Activated CD8-positive, alpha-beta T cell treated with anti-CD3 and anti-CD28 coated beads, Interleukin-2, amount 10 ng/mL, durations not matched to agents 7 days and 5 days (primary cell): Measurements from ENCODE around the gene LIMS1. TPM values are rescaled to one million over a fixed set of nuclear protein-coding genes. Genes with fewer than 3 reads are reported as not detected.

ENCODE experiments used
- ATAC-seq: fragments of 150-1000 bp; cut with Tn5 transposase; one replicate; pipeline ENCODE4 v1.10.0; 2021; ENCODE audit warnings: moderate library complexity
- CTCF ChIA-PET: fragments of 350-600 bp; sonication (Branson Sonifier 250); formaldehyde crosslinking; loops from one replicate; lab custom pipeline; 2021; ENCODE audit warnings: antibody characterized with exemption; lab: Charles Lee
- POLR2A ChIA-PET: fragments of 350-600 bp; sonication (Branson Sonifier 250); formaldehyde crosslinking; loops from one replicate; lab custom pipeline; 2021; ENCODE audit warnings: antibody characterized with exemption; lab: Charles Lee
- DNase-seq: peaks from one replicate; pipeline ENCODE4 v3.0.0-alpha.2; 2020
- H3K27ac Mint-ChIP-seq: one replicate; pipeline ENCODE4 v1.8.0; 2021; ENCODE audit warnings: mild to moderate bottlenecking, mixed read lengths
- H3K27me3 Mint-ChIP-seq: one replicate; pipeline ENCODE4 v1.8.0; 2021; ENCODE audit warnings: low read depth, mixed read lengths
- H3K36me3 Mint-ChIP-seq: one replicate; pipeline ENCODE4 v1.8.0; 2021; ENCODE audit warnings: low read depth, mixed read lengths
- H3K4me1 Mint-ChIP-seq: one replicate; pipeline ENCODE4 v1.8.0; 2021; ENCODE audit warnings: low read depth, mixed read lengths
- H3K4me3 Mint-ChIP-seq: one replicate; pipeline ENCODE4 v1.8.0; 2021; ENCODE audit warnings: mild to moderate bottlenecking, mixed read lengths
- H3K9me3 Mint-ChIP-seq: one replicate; pipeline ENCODE4 v1.8.0; 2022; ENCODE audit warnings: mixed read lengths; ENCODE audit not compliant: insufficient read depth
- total RNA-seq, 2 experiments: library from RNA; stranded (reverse); gene quantifications; one replicate each; pipeline ENCODE4 v1.2.3, GENCODE V29; 2021

The LIMS1 gene
- total RNA-seq, 2 experiments from 2014 or later = 36.4 to 41.1 TPM

DNA sequence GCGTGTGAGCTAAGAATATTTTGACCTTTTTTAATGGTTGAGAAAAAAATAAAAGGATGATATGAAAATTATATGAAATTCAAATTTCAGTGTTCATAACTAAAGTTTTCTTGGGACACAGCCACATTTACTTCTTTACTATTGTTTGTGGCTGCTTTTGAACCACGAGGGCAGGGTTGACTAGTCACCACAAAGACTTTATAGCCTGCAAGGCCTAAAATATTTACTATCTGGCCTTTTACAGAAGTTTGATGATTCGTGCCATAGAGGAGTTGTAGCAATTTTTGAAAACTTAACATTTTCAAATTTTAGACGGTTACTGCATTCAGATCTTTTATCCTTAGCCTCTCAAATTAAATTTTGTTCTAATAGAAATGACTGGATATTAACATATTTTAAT is 69.9 kb downstream of the LIMS1 start:
- Mint-ChIP-seq H3K9me3 (no peaks in the 10 kb centered on the region), H3K4me1 (peaks cover 33% of the 10 kb centered on the region), H3K4me3 (no peak overlapping the region), H3K36me3 (peaks cover 8% of the 10 kb centered on the region), H3K27ac (no peak overlapping the region), H3K27me3 (no peaks in the 10 kb centered on the region)
- POLR2A ChIA-PET = no interaction called here
- CTCF ChIA-PET = interaction anchor here (1.0 to 5.9 kb wide), 3 partner anchors 10 to 31 kb away, joined by 3 to 111 read pairs (median 15); no protein-coding TSS in a partner anchor
- no peak for DNase-seq
- no peak for ATAC-seq

DNA sequence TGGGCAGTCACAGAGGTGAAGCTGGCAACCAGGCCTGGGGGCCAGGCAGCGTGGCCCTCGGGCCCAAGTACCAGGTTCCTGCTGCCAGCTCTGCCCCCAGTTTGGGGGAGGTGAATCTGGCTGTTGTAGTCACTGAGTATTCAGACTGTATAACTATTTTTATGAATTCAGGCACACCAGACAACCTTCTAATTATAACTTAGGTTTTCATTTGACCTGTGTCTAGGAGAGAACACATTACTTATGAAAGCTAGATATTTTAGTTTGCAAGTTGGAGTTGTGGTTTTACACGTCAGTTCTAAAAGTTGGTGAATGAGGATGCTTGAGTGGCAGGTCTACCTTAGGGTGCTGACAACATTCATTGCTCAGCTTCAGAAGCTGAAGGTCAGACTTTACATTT is 71.7 kb downstream of the LIMS1 start:
- H3K36me3 Mint-ChIP-seq = peaks cover 8% of the 10 kb centered on the region
- no peak for ATAC-seq
- H3K27me3 Mint-ChIP-seq = no peaks in the 10 kb centered on the region
- H3K4me1 Mint-ChIP-seq = peaks cover 41% of the 10 kb centered on the region
- H3K9me3 Mint-ChIP-seq = no peaks in the 10 kb centered on the region
- no peak overlapping the region for H3K27ac Mint-ChIP-seq
- ChIA-PET CTCF (interaction anchor here (1.0 to 5.9 kb wide), 8 partner anchors 11 to 30 kb away, joined by 3 to 111 read pairs (median 10); no protein-coding TSS in a partner anchor), POLR2A (interaction anchor here (0.7 to 1.2 kb wide), 2 partner anchors 15 to 30 kb away, joined by 3 to 4 read pairs; no protein-coding TSS in a partner anchor)
- DNase-seq = no peak
- no peak overlapping the region for H3K4me3 Mint-ChIP-seq

DNA sequence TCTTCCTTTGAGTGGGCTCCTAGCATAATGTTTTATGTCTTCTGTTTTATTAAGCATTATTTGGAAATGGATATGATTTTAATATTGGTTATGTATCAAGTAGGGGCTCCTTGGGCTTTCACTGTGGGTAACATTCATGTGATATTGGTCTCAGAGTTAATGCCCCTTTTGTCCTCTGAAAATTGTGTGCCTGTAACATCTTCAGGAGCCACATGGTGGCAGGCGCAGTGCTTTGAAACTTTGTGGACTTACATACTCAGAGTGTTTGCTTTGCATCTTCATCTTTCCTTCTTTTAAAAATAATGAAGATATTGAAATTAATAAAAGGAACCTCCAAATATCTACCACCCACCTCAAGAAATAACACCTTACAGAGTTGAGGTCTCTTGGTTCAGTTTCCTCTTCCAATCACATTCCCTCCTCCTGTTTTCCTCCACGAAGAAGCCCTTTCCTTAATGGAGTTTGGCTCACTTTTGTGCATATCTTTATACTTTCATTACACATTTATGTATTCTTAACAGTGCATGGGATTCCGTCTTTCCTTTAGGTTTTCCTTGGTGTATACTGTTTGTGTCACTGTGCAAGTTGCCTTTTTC is 73.5 kb downstream of the LIMS1 start:
- DNase-seq (peak; percentile 56), ATAC-seq (no peak)
- POLR2A ChIA-PET = no interaction called here
- Mint-ChIP-seq H3K27me3 (no peaks in the 10 kb centered on the region), H3K4me1 (peaks cover 55% of the 10 kb centered on the region), H3K36me3 (peaks cover 4% of the 10 kb centered on the region), H3K4me3 (no peak overlapping the region), H3K27ac (no peak overlapping the region), H3K9me3 (no peaks in the 10 kb centered on the region)
- CTCF ChIA-PET = interaction anchor here (1.1 to 11.7 kb wide), 5 partner anchors 9 to 27 kb away, joined by 3 to 227 read pairs (median 8); no protein-coding TSS in a partner anchor

DNA sequence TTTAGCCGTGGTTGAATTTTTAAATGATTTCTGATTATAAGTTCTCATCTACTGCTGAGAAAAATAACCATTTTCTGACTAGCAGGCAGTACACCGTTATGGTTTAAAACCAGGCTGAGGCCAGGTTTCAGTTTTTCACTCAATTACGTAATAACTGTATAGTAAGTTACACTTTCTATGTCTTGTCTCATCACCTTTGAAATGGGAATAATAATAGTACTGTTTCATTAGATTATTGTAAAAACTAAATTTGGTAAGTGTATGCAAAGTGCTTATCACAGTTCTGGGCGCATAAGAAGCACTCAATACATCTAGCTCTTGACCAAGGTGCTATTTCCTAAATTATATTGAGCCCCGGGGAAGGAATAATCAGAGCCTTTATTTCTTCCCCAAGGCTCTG is 76.8 kb downstream of the LIMS1 start:
- POLR2A ChIA-PET = interaction anchor here (1.9 to 2.1 kb wide), 2 partner anchors 10 to 18 kb away, joined by 5 to 14 read pairs; no protein-coding TSS in a partner anchor
- DNase-seq (no peak), ATAC-seq (no peak)
- no peak overlapping the region for H3K4me3 Mint-ChIP-seq
- peaks cover 56% of the 10 kb centered on the region for H3K4me1 Mint-ChIP-seq
- CTCF ChIA-PET = interaction anchor here (1.0 to 11.7 kb wide), 4 partner anchors 13 to 23 kb away, joined by 3 to 227 read pairs (median 4); no protein-coding TSS in a partner anchor
- H3K27me3 Mint-ChIP-seq = no peaks in the 10 kb centered on the region
- no peaks in the 10 kb centered on the region for H3K9me3 Mint-ChIP-seq
- H3K27ac Mint-ChIP-seq = no peak overlapping the region
- no peaks in the 10 kb centered on the region for H3K36me3 Mint-ChIP-seq

DNA sequence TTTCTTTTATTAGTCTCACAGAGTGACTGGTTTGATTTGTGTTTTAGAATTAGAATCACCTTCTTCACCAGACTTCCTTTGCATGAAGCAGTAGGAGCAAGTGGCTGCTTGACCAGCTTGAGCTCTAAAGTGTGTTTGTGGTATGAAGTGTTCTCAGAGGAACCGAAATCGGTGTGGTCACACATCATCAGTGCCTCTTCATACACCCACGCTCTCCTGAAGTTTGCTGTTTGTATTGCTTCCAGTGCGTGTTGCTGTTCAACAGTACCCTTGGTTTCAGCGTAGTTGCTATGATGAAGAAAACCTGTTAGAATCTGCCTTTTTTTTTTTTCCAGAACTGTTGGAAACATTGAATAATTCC is 77.9 kb downstream of the LIMS1 start:
- ChIA-PET POLR2A (interaction anchor here (1.1 to 2.1 kb wide), 3 partner anchors 9 to 17 kb away, joined by 3 to 14 read pairs (median 5); no protein-coding TSS in a partner anchor), CTCF (interaction anchor here (1.0 to 11.7 kb wide), 4 partner anchors 9 to 22 kb away, joined by 3 to 227 read pairs (median 5); no protein-coding TSS in a partner anchor)
- H3K9me3 Mint-ChIP-seq = no peaks in the 10 kb centered on the region
- H3K36me3 Mint-ChIP-seq = no peaks in the 10 kb centered on the region
- DNase-seq = no peak
- ATAC-seq = peak; percentile 63
- peak overlapping the region; percentile 51 for H3K27ac Mint-ChIP-seq
- H3K27me3 Mint-ChIP-seq = no peaks in the 10 kb centered on the region
- H3K4me3 Mint-ChIP-seq = peak overlapping the region; percentile 3
- H3K4me1 Mint-ChIP-seq = peaks cover 55% of the 10 kb centered on the region

DNA sequence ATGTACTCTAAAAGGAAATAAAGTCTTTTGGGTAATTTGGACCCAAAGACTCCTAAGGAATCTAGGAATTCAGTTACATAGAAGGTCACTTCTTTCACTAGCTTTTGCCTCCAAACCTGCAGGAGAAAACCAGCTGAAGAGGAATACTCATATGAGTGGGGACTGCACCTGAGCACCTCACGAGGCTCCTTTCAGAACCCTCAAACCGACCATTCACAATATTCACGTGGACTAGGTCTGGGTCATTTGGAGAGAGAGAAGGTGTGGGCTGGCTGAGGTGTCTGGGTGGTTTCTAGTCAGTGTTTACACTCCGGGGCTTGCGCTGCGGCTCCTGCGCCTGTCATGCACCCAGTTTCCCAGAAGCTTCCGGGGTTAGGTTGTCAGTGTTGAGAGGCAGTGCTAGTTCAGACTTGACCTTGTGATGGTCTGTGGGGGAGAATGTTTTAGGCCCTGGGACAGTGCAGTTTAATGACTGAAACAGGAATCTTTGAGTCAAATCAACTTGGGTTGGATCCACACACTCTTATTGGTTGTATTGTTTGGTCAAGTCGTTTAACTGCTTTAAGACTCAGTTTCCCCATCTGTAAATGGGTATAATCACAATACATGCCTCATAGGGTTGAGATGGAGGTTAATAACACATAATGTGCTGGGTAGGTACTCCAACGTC is 78.4 kb downstream of the LIMS1 start:
- Mint-ChIP-seq H3K4me3 (peak overlapping the region; percentile 3), H3K27ac (peak overlapping the region; percentile 51), H3K27me3 (no peaks in the 10 kb centered on the region), H3K4me1 (peaks cover 57% of the 10 kb centered on the region), H3K9me3 (no peaks in the 10 kb centered on the region), H3K36me3 (no peaks in the 10 kb centered on the region)
- ATAC-seq = peak; percentile 72
- peak; percentile 52 for DNase-seq
- CTCF ChIA-PET = interaction anchor here (1.0 to 11.7 kb wide), 4 partner anchors 9 to 28 kb away, joined by 3 to 227 read pairs (median 5); no protein-coding TSS in a partner anchor
- POLR2A ChIA-PET = interaction anchor here (0.6 to 2.1 kb wide), 3 partner anchors 8 to 23 kb away, joined by 3 to 14 read pairs (median 3); no protein-coding TSS in a partner anchor

DNA sequence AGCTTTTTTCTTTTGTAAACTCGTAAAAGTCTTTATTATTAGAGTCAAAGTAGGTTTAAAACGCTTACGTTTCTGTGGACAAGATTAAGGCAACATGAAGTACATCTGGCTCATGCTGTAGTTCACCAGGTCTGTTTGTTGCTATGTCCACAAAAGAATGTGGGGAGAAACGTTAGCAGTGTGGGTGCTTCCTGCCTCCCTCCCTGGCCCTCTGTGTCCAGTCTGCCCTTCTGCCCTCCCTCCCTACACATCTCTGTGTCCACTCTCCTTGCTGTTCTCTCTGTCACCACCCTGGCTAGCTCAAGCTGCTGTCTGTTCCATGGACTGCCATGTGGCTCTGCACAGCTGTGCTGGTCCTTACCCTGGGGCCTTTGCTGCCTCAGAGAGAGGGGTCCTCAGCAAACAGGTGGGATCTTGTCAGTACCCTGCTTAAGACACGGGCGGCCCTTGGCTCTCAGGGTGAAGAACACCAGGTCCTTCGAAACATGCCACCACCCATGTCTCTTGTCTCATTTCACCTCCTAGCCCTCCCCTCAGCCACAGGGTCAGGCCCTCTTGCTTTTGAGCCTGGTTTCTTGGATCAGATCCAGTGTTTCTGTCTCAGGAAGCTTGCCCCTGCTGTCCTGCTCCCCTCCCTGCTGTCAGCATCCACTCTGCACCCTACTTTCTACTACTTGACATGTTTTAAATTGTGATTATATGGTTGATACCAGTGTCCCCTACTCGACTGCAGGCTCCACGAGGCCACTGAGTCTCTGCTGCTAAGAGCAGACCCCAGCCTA is 79.2 kb downstream of the LIMS1 start:
- CTCF ChIA-PET = interaction anchor here (1.0 to 11.7 kb wide), 4 partner anchors 15 to 29 kb away, joined by 4 to 227 read pairs (median 12); no protein-coding TSS in a partner anchor
- no peaks in the 10 kb centered on the region for H3K27me3 Mint-ChIP-seq
- ATAC-seq (no peak), DNase-seq (no peak)
- H3K4me1 Mint-ChIP-seq = peaks cover 63% of the 10 kb centered on the region
- H3K36me3 Mint-ChIP-seq = no peaks in the 10 kb centered on the region
- POLR2A ChIA-PET = interaction anchor here (0.6 to 2.1 kb wide), 3 partner anchors 8 to 22 kb away, joined by 3 to 14 read pairs (median 3); no protein-coding TSS in a partner anchor
- no peaks in the 10 kb centered on the region for H3K9me3 Mint-ChIP-seq
- H3K4me3 Mint-ChIP-seq = no peak overlapping the region
- peak overlapping the region; percentile 71 for H3K27ac Mint-ChIP-seq

DNA sequence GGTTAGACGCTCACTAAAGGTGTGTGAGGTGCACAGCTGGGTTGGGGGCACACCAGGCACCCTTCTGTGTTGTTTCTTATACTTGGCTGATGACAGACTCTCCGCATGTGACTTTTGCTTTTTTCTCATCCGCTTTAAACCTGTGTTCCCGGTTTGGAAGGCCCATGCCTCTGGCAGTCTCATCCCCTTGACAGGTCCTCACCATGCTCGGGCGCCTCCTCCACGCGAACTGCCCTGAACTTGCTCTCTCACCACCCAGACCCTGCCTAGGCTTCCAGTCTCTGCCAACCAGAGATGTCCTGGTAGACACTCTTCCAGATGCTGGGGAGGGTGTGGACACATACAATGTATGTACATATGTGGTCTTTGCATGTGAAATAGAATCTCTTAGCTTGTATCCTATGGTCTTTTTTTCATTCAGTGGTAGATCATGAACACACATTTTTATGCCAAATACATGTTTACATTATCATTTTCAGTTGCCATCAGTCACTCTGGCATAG is 79.8 kb downstream of the LIMS1 start:
- POLR2A ChIA-PET = no interaction called here

DNA sequence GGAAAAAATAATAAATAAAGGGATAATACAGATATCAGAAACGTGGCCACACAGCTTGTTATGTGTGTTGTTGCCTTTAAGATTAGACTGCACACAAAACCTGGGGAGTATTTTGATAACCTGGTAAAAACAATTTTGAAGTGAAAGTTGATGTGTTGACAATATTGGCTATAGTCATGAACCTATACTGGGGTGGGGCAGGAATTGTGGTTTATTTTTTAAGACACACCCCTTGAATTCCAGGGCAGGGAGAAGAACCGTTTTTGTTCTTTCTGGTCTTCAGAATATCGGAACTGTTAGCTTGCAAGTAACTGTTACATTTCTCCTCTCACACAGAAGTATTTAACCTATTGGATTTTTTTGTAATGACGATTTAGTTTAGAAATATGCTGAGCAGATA is 80.4 kb downstream of the LIMS1 start:
- ATAC-seq (no peak), DNase-seq (no peak)
- ChIA-PET CTCF (interaction anchor here (1.6 to 11.7 kb wide), 4 partner anchors 9 to 20 kb away, joined by 4 to 227 read pairs (median 12); no protein-coding TSS in a partner anchor), POLR2A (interaction anchor here (1.0 kb wide), 1 partner anchor 14 kb away, joined by 5 read pairs; no protein-coding TSS in a partner anchor)
- H3K27ac Mint-ChIP-seq = no peak overlapping the region
- no peaks in the 10 kb centered on the region for H3K9me3 Mint-ChIP-seq
- no peaks in the 10 kb centered on the region for H3K27me3 Mint-ChIP-seq
- H3K4me1 Mint-ChIP-seq = peaks cover 63% of the 10 kb centered on the region
- H3K36me3 Mint-ChIP-seq = no peaks in the 10 kb centered on the region
- H3K4me3 Mint-ChIP-seq = no peak overlapping the region

More for the DNA sequence above, 79.8 kb downstream of the LIMS1 start:
- DNase-seq = no peak
- Mint-ChIP-seq H3K9me3 (no peaks in the 10 kb centered on the region), H3K27me3 (no peaks in the 10 kb centered on the region), H3K4me3 (no peak overlapping the region), H3K27ac (peak overlapping the region; percentile 21), H3K4me1 (peaks cover 63% of the 10 kb centered on the region), H3K36me3 (no peaks in the 10 kb centered on the region)
- no peak for ATAC-seq
- CTCF ChIA-PET = interaction anchor here (2.2 to 11.7 kb wide), 3 partner anchors 15 to 20 kb away, joined by 11 to 227 read pairs (median 13); no protein-coding TSS in a partner anchor

DNA sequence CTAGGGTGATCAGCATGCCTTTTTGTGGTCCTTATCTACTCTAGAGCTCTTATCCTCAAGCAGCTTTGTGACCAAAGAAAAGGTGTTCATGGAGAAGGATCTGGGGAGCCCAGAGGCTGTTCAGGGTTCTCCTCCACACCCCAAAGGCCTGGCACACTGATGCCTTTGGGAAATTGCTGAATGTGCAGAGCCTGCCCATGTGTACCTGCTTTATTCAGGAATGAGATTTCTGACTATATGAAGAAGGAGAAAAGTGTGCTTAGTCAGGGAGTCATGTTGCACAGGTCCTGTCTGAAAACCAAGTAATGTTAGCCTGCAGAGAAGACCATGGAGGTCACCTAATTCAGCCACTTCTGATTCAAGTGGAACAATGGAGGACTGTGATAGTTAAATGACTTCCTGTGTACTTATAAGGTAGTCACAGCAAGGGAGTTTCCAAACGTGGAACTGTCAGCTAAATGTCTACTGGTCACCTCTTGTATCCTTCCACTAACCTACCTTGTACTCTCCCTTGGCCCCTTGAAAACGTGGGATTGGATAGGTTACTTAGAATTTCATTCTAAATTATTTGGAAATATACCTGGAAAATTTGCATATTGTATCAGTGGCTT is 81.3 kb downstream of the LIMS1 start:
- no peak for ATAC-seq
- Mint-ChIP-seq H3K27ac (peak overlapping the region; percentile 32), H3K27me3 (no peaks in the 10 kb centered on the region)

More for the DNA sequence above, 81.3 kb downstream of the LIMS1 start:
- no peaks in the 10 kb centered on the region for H3K36me3 Mint-ChIP-seq
- CTCF ChIA-PET = interaction anchor here (0.7 to 11.7 kb wide), 5 partner anchors 8 to 512 kb away, joined by 3 to 227 read pairs (median 11); no protein-coding TSS in a partner anchor
- H3K4me1 Mint-ChIP-seq = peaks cover 71% of the 10 kb centered on the region
- POLR2A ChIA-PET = interaction anchor here (0.7 to 1.0 kb wide), 2 partner anchors 13 to 211 kb away, joined by 5 to 8 read pairs; no protein-coding TSS in a partner anchor
- H3K4me3 Mint-ChIP-seq = no peak overlapping the region
- no peaks in the 10 kb centered on the region for H3K9me3 Mint-ChIP-seq
- DNase-seq = no peak
